SKM-1 (cell line): ENCODE data around the gene PITPNB.

Experiments used
- DNase-seq: peaks from one replicate; lab custom pipeline; 2025; ENCODE audit not compliant: unreplicated experiment; lab: John Stamatoyannopoulos, UW

PITPNB gene

DNA sequence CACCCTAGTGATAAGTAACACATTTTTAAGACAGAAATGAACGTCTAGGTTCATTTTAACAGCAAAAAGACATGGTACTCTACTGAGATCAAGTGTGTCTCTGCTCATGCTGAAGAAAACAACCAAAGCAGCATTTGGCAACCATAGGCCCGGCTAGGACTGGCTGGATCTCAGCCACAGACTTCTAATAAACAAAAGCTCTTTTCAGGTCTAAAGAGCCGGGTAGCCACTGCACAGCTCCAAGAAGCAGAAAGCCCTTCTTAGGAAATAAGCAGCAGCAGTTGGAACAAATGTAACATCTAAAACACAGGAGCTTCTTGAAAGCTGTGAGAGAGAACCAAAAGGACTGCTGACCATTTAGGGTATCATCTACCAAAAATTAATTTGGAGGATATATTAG is 37.6 kb downstream of the PITPNB start:
- DNase-seq: no peak

DNA sequence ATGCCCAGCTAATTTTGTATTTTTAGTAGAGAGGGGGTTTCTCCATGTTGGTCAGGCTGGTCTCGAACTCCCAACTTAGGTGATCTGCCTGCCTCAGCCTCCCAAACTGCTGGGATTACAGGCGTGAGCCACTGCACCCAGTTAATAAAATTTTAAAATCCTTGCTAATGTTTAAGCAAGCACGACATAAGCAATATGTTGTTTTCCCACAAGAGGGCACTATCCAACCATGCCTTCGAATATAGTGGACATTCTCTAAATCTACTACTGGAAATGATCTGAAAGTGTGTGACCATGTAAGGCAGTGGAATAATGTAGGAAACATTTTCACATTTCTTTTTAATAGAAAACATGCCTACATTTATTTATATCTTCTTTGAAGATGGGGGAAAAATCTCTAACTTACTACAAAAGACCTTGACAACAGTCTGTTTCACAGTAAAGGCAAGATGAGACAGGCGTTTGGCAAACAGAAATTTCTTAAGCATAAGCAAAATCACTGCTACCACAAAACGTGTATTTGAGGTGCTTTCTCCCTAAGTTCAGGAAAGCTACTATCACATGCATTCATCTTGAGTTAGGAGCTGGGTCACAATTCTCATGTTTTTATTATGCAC is 38.2 kb downstream of the PITPNB start:
- peak; percentile 13 for DNase-seq

DNA sequence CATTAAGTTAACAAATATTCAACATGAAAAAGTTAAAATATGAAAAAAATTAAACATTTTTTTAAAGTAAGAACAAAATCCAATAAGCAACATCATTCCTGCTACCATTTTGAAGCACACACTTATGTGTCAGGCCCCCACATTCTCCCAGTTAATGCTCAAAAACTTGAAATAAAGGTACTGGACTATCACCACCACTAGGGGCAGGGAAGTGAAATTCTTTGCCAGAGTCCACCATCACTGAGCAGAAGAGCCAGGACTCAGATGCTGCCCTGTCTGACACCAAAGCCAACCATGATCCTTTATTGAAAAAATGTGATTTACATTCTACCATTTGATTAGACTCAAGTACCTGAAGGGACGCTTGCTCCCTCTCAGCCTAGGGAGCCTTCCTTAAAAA is 39.1 kb downstream of the PITPNB start:
- DNase-seq: no peak

DNA sequence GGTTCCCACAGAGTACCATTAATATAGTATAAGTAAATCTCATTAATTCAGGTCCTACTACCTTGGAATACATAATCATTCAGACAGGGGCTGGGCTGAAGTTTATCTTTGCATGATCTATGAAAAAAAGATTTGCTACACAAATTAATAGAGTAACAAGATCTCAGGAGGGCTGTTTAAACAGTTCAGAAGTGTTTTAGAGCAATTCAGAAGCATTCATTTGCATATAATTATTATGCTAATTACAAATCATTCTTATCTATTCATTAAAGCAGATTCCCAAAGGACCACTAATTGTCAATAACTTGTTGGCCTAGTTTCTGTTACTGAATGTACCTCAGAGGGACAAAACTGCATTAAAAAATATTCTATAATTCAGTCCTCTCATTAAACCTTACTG is 40.5 kb downstream of the PITPNB start:
- DNase-seq: no peak

- DNase-seq: no peak
Measured at GRCh38 chr22:27877501-27877900, 41.6 kb downstream of the PITPNB start.

DNA sequence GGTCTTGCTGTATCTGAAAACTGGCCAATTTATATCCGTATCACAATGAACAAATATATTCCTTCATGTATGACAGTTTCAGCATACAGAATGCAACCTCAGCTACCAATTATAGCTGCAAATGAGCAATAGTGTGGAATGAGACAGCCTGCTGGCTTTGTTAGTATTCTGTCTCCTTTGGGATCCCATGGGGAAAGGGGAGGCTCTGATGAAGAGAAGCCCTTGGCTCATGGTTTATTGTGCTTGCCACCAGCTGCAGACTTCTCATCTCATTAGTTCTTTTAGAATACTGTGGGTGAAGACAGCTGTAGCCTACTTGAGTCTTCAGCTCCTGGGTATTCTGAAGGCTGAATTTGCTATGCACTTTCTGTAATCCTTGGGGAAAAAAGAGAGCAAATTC is 42.4 kb downstream of the PITPNB start:
- DNase-seq: no peak

- DNase-seq: no peak
Measured at GRCh38 chr22:27875951-27876350, 43.1 kb downstream of the PITPNB start.

- no peak for DNase-seq
Measured at GRCh38 chr22:27874764-27875163, 44.3 kb downstream of the PITPNB start.

DNA sequence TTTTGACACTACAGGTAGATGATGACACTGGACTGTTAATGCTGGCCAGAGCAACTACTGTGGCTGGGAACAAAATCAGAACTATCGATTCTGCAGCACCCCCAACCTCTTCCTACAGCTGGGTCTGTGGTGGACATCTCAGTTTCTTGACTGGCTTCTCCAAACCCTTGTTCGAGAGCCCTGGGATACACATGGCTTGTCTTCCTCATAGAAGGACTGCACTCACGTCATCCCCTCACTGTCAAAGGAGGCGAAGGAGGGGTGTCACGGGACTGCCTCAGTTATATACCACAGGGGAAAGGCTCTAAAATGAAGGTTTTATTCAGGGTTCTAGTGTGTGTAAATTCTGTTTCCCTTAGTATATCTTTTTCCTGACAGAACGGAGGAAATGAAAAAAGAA is 44.9 kb downstream of the PITPNB start:
- DNase-seq: no peak

DNA sequence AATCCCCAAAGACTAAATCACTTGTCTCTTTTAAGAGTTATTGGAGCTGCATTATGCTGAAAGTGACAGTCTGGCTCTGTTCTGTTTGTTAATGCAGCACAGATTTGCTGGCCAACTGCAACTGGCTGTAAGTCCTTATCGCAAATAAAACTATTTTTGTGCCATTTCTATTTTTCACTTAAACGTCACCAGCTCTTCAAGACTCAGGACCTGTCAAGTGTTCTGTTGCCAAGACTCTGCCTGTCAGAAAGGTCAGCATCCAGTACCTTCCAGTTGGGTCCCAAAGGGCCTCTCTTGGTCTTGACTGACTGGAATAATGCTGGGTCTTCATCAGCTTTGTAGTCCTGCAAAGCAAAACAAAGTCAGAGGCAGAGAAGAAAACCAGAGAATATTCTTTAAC is 45.6 kb downstream of the PITPNB start:
- DNase-seq: no peak

GRCh38 chr22:27872488-27872887 is 46.6 kb downstream of the PITPNB start:
- DNase-seq: no peak

DNA sequence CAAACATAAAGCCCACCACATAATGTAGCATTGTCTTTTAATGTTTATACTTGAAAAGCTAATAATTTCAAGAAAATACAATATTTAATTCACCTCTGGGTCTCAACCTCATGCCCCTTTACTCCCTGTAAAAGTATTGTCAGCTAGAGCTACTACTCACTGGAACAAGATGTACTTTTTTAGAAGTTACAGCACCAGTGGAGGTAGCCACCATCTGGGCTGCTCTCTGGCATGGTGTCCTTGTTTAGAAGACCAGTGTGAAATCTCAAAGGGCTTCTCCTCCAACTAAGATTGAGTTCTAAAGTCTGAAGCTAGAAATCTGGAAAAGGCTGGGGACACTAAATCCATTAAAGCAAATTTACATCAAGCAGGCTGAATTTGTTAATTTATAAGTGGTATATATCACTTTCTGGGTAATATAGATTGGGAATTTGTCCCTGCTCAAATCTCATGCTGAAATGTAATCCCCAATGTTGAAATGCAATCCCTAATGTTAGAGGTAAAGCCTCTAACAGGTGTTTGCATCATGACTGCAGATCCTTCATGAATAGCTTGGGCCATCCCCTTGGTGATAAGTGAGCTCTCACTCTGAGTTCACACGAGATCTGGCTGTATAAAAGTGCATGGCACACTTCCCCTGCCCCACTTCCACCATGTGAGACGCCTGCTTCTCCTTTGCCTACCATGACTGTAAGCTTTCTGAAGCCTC is 47.6 kb downstream of the PITPNB start:
- no peak for DNase-seq

- no peak for DNase-seq
Measured at GRCh38 chr22:27870234-27871191, 48.5 kb downstream of the PITPNB start.

- DNase-seq: no peak
Measured at GRCh38 chr22:27868732-27869282, 50.2 kb downstream of the PITPNB start.

- DNase-seq: no peak
Measured at GRCh38 chr22:27867953-27868731, 50.9 kb downstream of the PITPNB start.

DNA sequence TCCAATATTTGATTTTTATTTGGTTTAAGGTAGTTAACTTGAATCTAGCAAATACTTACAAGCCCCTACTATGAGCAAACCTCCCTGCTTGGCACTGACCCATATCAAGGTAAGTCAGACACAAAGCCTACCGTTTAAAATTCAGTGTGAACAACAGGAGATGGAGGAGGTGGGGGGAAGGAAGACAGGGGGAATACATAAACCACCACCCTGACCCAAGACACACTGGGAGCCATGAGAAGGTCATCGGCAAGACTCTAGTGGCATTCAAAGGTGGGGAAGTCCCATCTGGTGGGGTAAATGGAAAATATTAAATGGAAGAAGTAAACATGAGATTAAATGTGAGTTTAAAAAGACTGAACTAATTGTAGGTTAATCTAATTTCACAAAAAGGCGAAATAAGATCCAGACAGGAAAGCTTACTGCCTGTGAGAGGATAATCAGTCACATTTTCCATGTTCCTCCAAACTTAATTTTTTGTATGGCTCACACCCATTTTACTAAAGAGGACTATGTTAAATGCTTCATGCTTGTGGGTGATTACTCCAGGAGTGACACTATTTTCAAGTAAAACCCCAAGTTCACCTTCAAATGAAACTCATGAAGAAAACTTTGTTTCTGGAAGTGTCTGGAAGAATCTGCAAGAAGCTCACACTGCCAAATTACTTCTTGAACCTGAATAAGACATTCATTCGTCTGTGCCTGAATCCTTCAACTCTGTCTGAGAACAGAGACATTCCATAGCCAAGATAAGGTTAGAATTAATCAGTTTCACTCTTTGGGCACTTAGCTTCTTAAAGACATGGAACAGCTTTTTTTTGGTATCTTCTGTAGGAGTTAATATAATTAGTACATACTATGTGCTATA is 51.7 kb downstream of the PITPNB start:
- DNase-seq: no peak

GRCh38 chr22:27866135-27867084 is 52.6 kb downstream of the PITPNB start:
- no peak for DNase-seq

DNA sequence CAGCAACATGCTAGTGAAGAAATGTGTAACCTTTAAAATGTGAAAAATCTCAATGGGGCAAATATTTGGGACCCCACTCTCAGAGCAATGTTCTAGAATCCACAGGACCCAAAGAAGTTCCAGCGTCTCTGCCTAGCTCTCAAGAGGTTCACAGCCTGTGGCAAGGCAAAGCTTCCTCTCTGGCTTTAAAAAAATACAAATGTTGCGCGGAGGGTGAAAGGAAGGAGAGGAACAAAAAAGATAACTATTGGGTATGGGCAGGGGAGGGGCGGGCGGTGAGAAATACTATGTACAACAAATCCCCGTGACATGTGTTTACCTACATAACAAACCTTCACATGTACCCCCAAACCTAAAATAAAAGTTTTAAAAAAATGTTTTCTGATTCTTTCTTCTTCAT is 53.6 kb downstream of the PITPNB start:
- DNase-seq: no peak

- DNase-seq: no peak
Measured at GRCh38 chr22:27863556-27863955, 55.5 kb downstream of the PITPNB start.
